GM12878 (cell line): ENCODE measurements around the gene OXT. TPM values are rescaled to one million over a fixed set of nuclear protein-coding genes. Genes with fewer than 3 reads are reported as not detected.

Experiments
- BACH1 ChIP-seq: fragments of 450-650 bp; IDR thresholded peaks from 2 replicates; pipeline ENCODE4 v1.6.1; 2017; ENCODE audit warnings: mild to moderate bottlenecking, borderline replicate concordance
- BCL11A ChIP-seq: IDR thresholded peaks from 2 replicates; pipeline ENCODE4 v1.6.1; 2011; ENCODE audit warnings: low read depth, low read length
- CBX5 ChIP-seq: sonication (generic); IDR thresholded peaks from 2 replicates; pipeline ENCODE4 v1.6.1; 2016; ENCODE audit warnings: low read depth, moderate library complexity, mild to moderate bottlenecking, inconsistent platforms
- ETV6 ChIP-seq, 2 experiments: fragments of 450-650 bp in 1 of 2; IDR thresholded peaks in 1 of 2; conservative IDR thresholded peaks in 1 of 2; 2 replicates each; pipeline ENCODE4 v1.6.1; 2014; ENCODE audit warnings: antibody characterized with exemption in 1 of 2, borderline replicate concordance in 1 of 2, low read depth in 1 of 2, mild to moderate bottlenecking in 1 of 2, moderate library complexity in 1 of 2
- FOS ChIP-seq: IDR thresholded peaks from 3 replicates; pipeline ENCODE4 v1.6.1; 2011; ENCODE audit warnings: borderline replicate concordance; ENCODE audit not compliant: insufficient read length; ENCODE audit errors: extremely low read depth
- IKZF2 ChIP-seq, 2 experiments: fragments of 450-650 bp; IDR thresholded peaks; 2 replicates each; pipeline ENCODE4 v1.6.1; 2017; ENCODE audit warnings: mild to moderate bottlenecking in 2 of 2, moderate library complexity in 2 of 2
- JUNB ChIP-seq: IDR thresholded peaks from 2 replicates; pipeline ENCODE4 v1.6.1; 2016; ENCODE audit warnings: antibody characterized with exemption, mild to moderate bottlenecking
- LARP7 ChIP-seq: fragments of 450-650 bp; IDR thresholded peaks from 2 replicates; pipeline ENCODE4 v1.6.1; 2017; ENCODE audit warnings: mild to moderate bottlenecking
- MXI1 ChIP-seq: fragments of 150-350 bp; IDR thresholded peaks from 2 replicates; pipeline ENCODE4 v1.6.1; 2011; ENCODE audit warnings: low read depth, mild to moderate bottlenecking, inconsistent platforms, low read length, improper control_type of control experiment
- NR2C2 ChIP-seq: IDR thresholded peaks from 2 replicates; pipeline ENCODE4 v1.6.1; 2011; ENCODE audit warnings: borderline replicate concordance, low read depth; ENCODE audit not compliant: control insufficient read depth, insufficient read length
- NRF1 ChIP-seq: conservative IDR thresholded peaks from 2 replicates; pipeline ENCODE4 v1.6.1; 2011; ENCODE audit warnings: mild to moderate bottlenecking, low read depth, low read length, improper control_type of control experiment
- PAX5 ChIP-seq: IDR thresholded peaks from 2 replicates; pipeline ENCODE4 v1.6.1; 2011; ENCODE audit warnings: low read depth, low read length, borderline replicate concordance
- POLR2A ChIP-seq: IDR thresholded peaks from 2 replicates; pipeline ENCODE4 v1.6.1; 2011; ENCODE audit warnings: low read depth, mild to moderate bottlenecking, low read length
- POU2F2 ChIP-seq: IDR thresholded peaks from 3 replicates; pipeline ENCODE4 v1.6.1; 2011; ENCODE audit warnings: low read depth, mild to moderate bottlenecking, low read length, borderline replicate concordance
- RCOR1 ChIP-seq: conservative IDR thresholded peaks from 2 replicates; pipeline ENCODE4 v1.6.1; 2012; ENCODE audit warnings: low read depth, low read length, improper control_type of control experiment
- RELA ChIP-seq: fragments of 450-650 bp; IDR thresholded peaks from 2 replicates; pipeline ENCODE4 v1.8.0; 2014; ENCODE audit warnings: borderline replicate concordance; ENCODE audit not compliant: partially characterized antibody
- RUNX3 ChIP-seq: IDR thresholded peaks from 2 replicates; pipeline ENCODE4 v1.6.1; 2012; ENCODE audit warnings: low read length, inconsistent platforms
- SIX5 ChIP-seq: IDR thresholded peaks from 2 replicates; pipeline ENCODE4 v1.6.1; 2011; ENCODE audit warnings: mild to moderate bottlenecking, low read depth, low read length, moderate library complexity; ENCODE audit not compliant: severe bottlenecking
- SMAD1 ChIP-seq: fragments of 450-650 bp; IDR thresholded peaks from 2 replicates; pipeline ENCODE4 v1.6.1; 2018; ENCODE audit warnings: mild to moderate bottlenecking, low read depth; ENCODE audit not compliant: partially characterized antibody
- TARDBP ChIP-seq: IDR thresholded peaks from 2 replicates; pipeline ENCODE4 v1.6.1; 2016; ENCODE audit warnings: borderline replicate concordance
- TCF12 ChIP-seq: IDR thresholded peaks from 2 replicates; pipeline ENCODE4 v1.6.1; 2011; ENCODE audit warnings: low read depth, mild to moderate bottlenecking, low read length
- ZZZ3 ChIP-seq: IDR thresholded peaks from 2 replicates; pipeline ENCODE4 v1.6.1; 2011; ENCODE audit warnings: low read depth; ENCODE audit not compliant: control insufficient read depth, insufficient read length
- polyA plus RNA-seq, 11 experiments: library from polyadenylated mRNA; depleted of rRNA in 4 of 11; unstranded in 6 of 11; stranded (reverse) in 5 of 11; fragments of >200 nt; fragmentation: Nextera tagmentation in 4 of 11; fragmentation: Illumina TruSeq in 1 of 11; extraction: Ambion mirVana in 4 of 11; extraction: Trizol in 1 of 11; gene quantifications; 1 replicate in 1 of 11; 2 replicates in 10 of 11; pipeline versions ENCODE4 v1.2.1 to v1.2.3, GENCODE V29; 2011 to 2016; ENCODE audit warnings: inconsistent platforms in 2 of 11, missing spikeins in 2 of 11, low read depth in 1 of 11
- total RNA-seq, 4 experiments: library from RNA; depleted of rRNA in 3 of 4; stranded (reverse); fragments of >200 nt in 3 of 4; fragmentation: Illumina TruSeq in 1 of 4; extraction: Trizol in 1 of 4; gene quantifications; 2 replicates each; pipeline versions ENCODE4 v1.2.1 to v1.2.3, GENCODE V29; 2013 to 2021
- TF ChIP-seq, protein P1 (sequence below): IDR thresholded peaks from 2 replicates; pipeline ENCODE4 v1.6.1; 2012; ENCODE audit warnings: low read depth, low read length, improper control_type of control experiment
- TF ChIP-seq, protein P2 (sequence below): fragments of 450-650 bp; IDR thresholded peaks from 2 replicates; pipeline ENCODE4 v1.6.1; 2017; ENCODE audit warnings: antibody characterized with exemption, mild to moderate bottlenecking, moderate library complexity
- TF ChIP-seq, protein P3 (sequence below): fragments of 450-650 bp; formaldehyde crosslinking; IDR thresholded peaks from 2 replicates; pipeline ENCODE4 v1.4.0; 2020; ENCODE audit warnings: mild to moderate bottlenecking, moderate library complexity

OXT gene
- total and polyA plus RNA-seq, 10 of the 15 experiments (the other 5 are each of a cell fraction or from before 2014, with no cell fraction given), result not detected

- TF ChIP-seq BCL11A (no peak), RCOR1 (no peak), POU2F2 (no peak), PAX5 (peak; percentile 93), IKZF2 (IDR thresholded peaks at IDR 0.05) (peak in 1 of 2 experiments; percentile 47; a peak in 1 of 4 replicates), NR2C2 (no peak), NRF1 (no peak), ETV6 (conservative IDR thresholded peaks at IDR 0.05 in 1 of 2, IDR thresholded peaks at IDR 0.05 in 1 of 2; ENCODE audit: borderline replicate concordance in 1 of 2, low read depth in 1 of 2) (no peak), POLR2A (no peak), TARDBP (no peak), FOS (no peak), RELA (no peak), SMAD1 (no peak), TCF12 (no peak), LARP7 (no peak), SIX5 (no peak), RUNX3 (peak; percentile 46), MXI1 (no peak), ZZZ3 (no peak), BACH1 (no peak), JUNB (peak; percentile 57), CBX5 (no peak)
- TF ChIP-seq, protein P1, sequence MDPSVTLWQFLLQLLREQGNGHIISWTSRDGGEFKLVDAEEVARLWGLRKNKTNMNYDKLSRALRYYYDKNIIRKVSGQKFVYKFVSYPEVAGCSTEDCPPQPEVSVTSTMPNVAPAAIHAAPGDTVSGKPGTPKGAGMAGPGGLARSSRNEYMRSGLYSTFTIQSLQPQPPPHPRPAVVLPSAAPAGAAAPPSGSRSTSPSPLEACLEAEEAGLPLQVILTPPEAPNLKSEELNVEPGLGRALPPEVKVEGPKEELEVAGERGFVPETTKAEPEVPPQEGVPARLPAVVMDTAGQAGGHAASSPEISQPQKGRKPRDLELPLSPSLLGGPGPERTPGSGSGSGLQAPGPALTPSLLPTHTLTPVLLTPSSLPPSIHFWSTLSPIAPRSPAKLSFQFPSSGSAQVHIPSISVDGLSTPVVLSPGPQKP, result no peak
- TF ChIP-seq, protein P2, sequence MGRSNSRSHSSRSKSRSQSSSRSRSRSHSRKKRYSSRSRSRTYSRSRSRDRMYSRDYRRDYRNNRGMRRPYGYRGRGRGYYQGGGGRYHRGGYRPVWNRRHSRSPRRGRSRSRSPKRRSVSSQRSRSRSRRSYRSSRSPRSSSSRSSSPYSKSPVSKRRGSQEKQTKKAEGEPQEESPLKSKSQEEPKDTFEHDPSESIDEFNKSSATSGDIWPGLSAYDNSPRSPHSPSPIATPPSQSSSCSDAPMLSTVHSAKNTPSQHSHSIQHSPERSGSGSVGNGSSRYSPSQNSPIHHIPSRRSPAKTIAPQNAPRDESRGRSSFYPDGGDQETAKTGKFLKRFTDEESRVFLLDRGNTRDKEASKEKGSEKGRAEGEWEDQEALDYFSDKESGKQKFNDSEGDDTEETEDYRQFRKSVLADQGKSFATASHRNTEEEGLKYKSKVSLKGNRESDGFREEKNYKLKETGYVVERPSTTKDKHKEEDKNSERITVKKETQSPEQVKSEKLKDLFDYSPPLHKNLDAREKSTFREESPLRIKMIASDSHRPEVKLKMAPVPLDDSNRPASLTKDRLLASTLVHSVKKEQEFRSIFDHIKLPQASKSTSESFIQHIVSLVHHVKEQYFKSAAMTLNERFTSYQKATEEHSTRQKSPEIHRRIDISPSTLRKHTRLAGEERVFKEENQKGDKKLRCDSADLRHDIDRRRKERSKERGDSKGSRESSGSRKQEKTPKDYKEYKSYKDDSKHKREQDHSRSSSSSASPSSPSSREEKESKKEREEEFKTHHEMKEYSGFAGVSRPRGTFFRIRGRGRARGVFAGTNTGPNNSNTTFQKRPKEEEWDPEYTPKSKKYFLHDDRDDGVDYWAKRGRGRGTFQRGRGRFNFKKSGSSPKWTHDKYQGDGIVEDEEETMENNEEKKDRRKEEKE, result no peak
- TF ChIP-seq, protein P3, sequence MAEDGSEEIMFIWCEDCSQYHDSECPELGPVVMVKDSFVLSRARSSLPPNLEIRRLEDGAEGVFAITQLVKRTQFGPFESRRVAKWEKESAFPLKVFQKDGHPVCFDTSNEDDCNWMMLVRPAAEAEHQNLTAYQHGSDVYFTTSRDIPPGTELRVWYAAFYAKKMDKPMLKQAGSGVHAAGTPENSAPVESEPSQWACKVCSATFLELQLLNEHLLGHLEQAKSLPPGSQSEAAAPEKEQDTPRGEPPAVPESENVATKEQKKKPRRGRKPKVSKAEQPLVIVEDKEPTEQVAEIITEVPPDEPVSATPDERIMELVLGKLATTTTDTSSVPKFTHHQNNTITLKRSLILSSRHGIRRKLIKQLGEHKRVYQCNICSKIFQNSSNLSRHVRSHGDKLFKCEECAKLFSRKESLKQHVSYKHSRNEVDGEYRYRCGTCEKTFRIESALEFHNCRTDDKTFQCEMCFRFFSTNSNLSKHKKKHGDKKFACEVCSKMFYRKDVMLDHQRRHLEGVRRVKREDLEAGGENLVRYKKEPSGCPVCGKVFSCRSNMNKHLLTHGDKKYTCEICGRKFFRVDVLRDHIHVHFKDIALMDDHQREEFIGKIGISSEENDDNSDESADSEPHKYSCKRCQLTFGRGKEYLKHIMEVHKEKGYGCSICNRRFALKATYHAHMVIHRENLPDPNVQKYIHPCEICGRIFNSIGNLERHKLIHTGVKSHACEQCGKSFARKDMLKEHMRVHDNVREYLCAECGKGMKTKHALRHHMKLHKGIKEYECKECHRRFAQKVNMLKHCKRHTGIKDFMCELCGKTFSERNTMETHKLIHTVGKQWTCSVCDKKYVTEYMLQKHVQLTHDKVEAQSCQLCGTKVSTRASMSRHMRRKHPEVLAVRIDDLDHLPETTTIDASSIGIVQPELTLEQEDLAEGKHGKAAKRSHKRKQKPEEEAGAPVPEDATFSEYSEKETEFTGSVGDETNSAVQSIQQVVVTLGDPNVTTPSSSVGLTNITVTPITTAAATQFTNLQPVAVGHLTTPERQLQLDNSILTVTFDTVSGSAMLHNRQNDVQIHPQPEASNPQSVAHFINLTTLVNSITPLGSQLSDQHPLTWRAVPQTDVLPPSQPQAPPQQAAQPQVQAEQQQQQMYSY (CRISPR knock-in tag), result no peak
- TF ChIP-seq, all 136 proteins: peak for 5
These were observed 3.3 kb upstream of the OXT start (continued) for GRCh38 chr20:3068075-3068474.
